HG02970 (cell line): Measurements from ENCODE around the gene OVOL3.

Source experiments
- ATAC-seq: cut with Tn5 transposase; IDR thresholded peaks from one replicate; pipeline ENCODE4 v1.9.1; 2021; ENCODE audit warnings: mild to moderate bottlenecking, moderate library complexity, moderate number of reproducible peaks; ENCODE audit not compliant: unreplicated experiment, low FRiP score

OVOL3 gene

GRCh38 chr19:36153126-36153525, 42.2 kb downstream of the OVOL3 start:
- no peak for ATAC-seq

GRCh38 chr19:36160821-36161596, 50.1 kb downstream of the OVOL3 start:
- ATAC-seq, result no peak
